ENCODE measurements around the gene WASL. TPM values are rescaled to one million over a fixed set of nuclear protein-coding genes. Genes with fewer than 3 reads are reported as not detected.

The WASL gene
- total and polyA plus RNA-seq, 3 donors from 2014 or later: 43.3 to 69.3 (median 62.6) TPM

DNA sequence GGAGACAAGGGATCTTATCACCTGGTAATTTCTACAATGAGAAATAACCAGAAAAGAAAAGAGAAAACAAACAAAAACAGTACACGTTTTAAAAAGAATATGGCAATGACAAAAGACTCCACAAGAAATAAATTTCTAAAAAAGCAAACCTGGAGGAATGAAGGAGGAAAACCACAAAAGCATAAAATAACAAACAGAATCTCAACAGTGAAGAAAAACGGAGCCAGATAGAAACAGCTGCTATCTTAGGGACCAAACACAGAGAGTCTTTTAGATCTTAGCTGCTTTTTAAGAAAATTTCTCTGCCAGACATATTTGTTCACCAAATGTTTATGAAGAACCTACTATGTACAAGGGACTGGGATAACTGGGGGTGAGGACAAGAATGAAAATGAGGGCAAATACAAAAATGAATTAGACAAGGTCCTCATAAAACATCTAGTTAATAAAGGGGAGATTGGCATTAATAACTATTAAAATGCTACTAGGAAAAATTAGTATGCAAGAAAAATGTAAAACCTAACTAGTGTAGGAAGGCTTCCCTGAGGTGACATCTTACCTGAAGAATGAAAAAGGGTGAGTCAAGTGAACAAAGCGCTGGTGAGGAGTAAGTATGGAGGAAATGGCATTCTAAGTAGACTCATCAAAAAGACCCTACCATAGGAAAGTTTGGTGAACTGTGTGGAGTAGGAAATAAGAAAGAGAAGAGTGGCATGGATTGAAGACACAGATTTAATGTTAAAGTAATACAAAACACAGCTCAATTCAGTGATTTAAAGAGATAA, 34.3 kb downstream of the WASL start:
- peaks cover under 1% of the 10 kb centered on the region for H3K4me1 ChIP-seq
- no peak overlapping the region for H3K4me3 ChIP-seq
- intact Hi-C loops (cut with DNase I; ENCODE audit: low total_unique reads): no loop called here
- TF ChIP-seq POLR2A (IDR thresholded peaks at IDR 0.05): no peak
- TF ChIP-seq, protein P1, sequence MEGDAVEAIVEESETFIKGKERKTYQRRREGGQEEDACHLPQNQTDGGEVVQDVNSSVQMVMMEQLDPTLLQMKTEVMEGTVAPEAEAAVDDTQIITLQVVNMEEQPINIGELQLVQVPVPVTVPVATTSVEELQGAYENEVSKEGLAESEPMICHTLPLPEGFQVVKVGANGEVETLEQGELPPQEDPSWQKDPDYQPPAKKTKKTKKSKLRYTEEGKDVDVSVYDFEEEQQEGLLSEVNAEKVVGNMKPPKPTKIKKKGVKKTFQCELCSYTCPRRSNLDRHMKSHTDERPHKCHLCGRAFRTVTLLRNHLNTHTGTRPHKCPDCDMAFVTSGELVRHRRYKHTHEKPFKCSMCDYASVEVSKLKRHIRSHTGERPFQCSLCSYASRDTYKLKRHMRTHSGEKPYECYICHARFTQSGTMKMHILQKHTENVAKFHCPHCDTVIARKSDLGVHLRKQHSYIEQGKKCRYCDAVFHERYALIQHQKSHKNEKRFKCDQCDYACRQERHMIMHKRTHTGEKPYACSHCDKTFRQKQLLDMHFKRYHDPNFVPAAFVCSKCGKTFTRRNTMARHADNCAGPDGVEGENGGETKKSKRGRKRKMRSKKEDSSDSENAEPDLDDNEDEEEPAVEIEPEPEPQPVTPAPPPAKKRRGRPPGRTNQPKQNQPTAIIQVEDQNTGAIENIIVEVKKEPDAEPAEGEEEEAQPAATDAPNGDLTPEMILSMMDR (IDR thresholded peaks at IDR 0.05): no peak
- no peak overlapping the region for H3K27ac ChIP-seq
- H3K27me3 ChIP-seq: no peaks in the 10 kb centered on the region
- H3K36me3 ChIP-seq (ENCODE audit: low read depth, missing control alignments): no peaks in the 10 kb centered on the region
- 57 to 61% methylated on average over 3 of the region's 3 CpGs for WGBS, 2 donors
- DNase-seq: no peak
- H3K9me3 ChIP-seq: no peaks in the 10 kb centered on the region

DNA sequence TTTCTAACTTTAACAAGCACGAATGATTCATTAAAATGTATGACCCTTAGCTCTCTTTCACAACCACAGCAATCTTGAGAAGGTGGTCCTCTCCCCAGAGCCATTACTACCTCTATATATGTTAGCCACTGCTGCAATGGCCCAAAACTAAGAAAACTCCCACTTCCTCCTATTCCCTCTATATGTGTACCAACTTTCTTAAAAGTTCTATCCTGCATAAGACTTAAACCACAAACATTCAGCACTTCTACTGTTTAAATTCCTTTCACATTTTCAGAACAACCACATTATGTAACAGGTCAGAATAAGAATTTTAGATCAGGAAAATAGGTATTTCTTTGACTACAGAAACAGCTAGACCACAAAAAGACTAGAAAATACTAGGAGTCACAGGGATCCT, 36.2 kb downstream of the WASL start:
- Histone ChIP-seq H3K4me1 (no peaks in the 10 kb centered on the region), H3K36me3 (ENCODE audit: low read depth, missing control alignments) (no peaks in the 10 kb centered on the region), H3K4me3 (no peak overlapping the region), H3K9me3 (no peaks in the 10 kb centered on the region), H3K27me3 (no peaks in the 10 kb centered on the region), H3K27ac (no peak overlapping the region)
- 52 to 56% methylated on average over 1 of the region's 1 CpG for WGBS, 2 donors
- intact Hi-C loops (cut with DNase I; ENCODE audit: low total_unique reads): no loop called here
- TF ChIP-seq POLR2A (IDR thresholded peaks at IDR 0.05): no peak
- TF ChIP-seq, protein P1 (IDR thresholded peaks at IDR 0.05): no peak
- no peak for DNase-seq

DNA sequence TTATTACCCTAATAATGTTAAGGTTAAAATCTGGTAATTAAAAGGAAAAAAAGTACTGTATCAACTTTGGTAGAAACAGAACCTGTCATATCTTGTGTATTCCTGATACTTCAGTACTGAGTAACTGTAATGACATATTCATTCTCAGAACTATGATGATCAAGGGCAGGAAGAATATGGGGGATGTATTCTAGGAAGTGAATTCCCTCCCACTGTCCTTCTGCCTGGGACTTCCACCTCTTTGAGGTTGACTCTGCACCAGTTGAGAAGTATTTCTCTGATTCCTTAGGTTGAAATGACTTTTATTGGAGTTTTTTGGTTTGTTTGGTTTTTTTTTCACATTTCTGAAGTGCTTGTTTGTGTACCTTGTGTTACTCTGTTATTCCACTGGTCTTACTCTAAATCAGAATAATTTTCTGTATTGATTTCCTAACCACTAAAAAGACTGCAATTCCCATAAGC, 36.9 kb downstream of the WASL start:
- Histone ChIP-seq H3K27me3 (no peaks in the 10 kb centered on the region), H3K4me1 (no peaks in the 10 kb centered on the region), H3K27ac (no peak overlapping the region), H3K4me3 (no peak overlapping the region), H3K9me3 (no peaks in the 10 kb centered on the region), H3K36me3 (ENCODE audit: low read depth, missing control alignments) (no peaks in the 10 kb centered on the region)
- TF ChIP-seq POLR2A (IDR thresholded peaks at IDR 0.05): no peak
- TF ChIP-seq, protein P1 (IDR thresholded peaks at IDR 0.05): no peak
- DNase-seq: no peak
- intact Hi-C loops (cut with DNase I; ENCODE audit: low total_unique reads): no loop called here

DNA sequence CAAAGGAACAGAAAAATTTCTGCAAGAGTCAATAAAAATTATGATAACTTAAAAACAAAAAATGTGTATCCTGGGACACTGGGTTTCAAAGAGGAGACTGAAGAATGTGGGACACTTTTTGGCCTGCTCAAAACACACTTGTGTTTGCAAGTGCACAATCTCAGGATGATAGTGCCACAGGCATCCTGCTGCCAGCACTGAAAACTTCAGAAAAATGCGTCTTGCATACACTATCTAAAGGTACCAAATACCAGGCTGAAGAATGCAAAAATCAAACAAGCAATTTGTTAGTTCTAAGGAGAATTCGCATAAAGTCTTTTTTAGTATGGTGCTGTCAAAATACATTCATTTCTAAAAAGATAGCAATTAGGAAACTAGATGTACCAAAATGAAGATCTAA, 38.1 kb downstream of the WASL start:
- DNase-seq: no peak
- Histone ChIP-seq H3K36me3 (ENCODE audit: low read depth, missing control alignments) (no peaks in the 10 kb centered on the region), H3K9me3 (no peaks in the 10 kb centered on the region), H3K27me3 (no peaks in the 10 kb centered on the region), H3K27ac (no peak overlapping the region), H3K4me3 (no peak overlapping the region), H3K4me1 (no peaks in the 10 kb centered on the region)
- WGBS, 2 donors: 59 to 65% methylated on average over 2 of the region's 2 CpGs
- intact Hi-C loops (cut with DNase I; ENCODE audit: low total_unique reads): no loop called here
- TF ChIP-seq POLR2A (IDR thresholded peaks at IDR 0.05): no peak
- TF ChIP-seq, protein P1 (IDR thresholded peaks at IDR 0.05): no peak

DNA sequence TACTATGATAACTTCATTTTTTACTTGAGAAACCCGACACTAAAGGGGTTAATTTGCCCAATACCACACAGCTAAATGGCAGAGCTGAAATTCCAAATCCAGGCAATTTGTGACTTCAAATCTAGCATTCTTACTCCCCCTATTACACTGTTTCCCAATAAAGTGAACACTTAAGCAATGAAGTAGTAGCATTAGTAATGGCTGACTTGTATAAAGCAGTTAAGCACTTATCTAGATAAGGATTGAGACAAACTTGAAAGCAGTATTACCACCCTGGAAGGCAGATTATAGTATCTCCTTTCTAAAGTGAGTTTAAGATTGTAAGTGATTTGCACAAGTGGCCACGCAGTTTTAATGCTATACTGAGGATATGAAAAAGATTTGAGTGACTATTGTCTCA, 39.3 kb downstream of the WASL start:
- H3K36me3 ChIP-seq (ENCODE audit: low read depth, missing control alignments): no peaks in the 10 kb centered on the region
- no peak for DNase-seq
- 64 to 69% methylated on average over 2 of the region's 2 CpGs for WGBS, 2 donors
- H3K27ac ChIP-seq: no peak overlapping the region
- no peaks in the 10 kb centered on the region for H3K27me3 ChIP-seq
- intact Hi-C loops (cut with DNase I; ENCODE audit: low total_unique reads): no loop called here
- TF ChIP-seq, protein P1 (IDR thresholded peaks at IDR 0.05): no peak
- no peak for TF ChIP-seq POLR2A (IDR thresholded peaks at IDR 0.05)
- no peaks in the 10 kb centered on the region for H3K4me1 ChIP-seq
- no peak overlapping the region for H3K4me3 ChIP-seq
- no peaks in the 10 kb centered on the region for H3K9me3 ChIP-seq

Data from testis (tissue), 3 donors.